ENCODE data around the gene MDC1. TPM values are rescaled to one million over a fixed set of nuclear protein-coding genes. Genes with fewer than 3 reads are reported as not detected.
A peak's percentile ranks its signal among the peaks of the same experiment; 100 is the strongest.

Gene MDC1
- polyA plus RNA-seq, 1 of the 3 experiments (the other 2 are of a cell fraction) = 10.4 TPM

DNA sequence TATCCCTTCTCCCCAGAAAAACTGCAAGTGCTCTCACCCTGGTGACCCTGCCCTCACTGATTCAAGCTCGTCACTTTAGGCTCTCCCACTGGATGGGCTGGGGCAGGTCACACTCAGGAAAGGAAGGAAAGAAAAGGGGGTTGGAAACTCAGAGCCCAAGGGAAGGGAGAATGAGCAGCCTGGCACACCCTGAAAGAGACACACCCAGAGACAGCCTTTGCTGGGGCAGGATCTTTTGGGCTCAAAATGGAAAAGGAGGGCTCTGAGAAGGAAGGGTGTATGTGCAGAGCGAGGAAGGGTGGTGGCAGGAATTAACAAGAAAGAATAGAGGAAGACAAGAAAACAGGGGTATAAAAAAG lies 33.1 kb downstream of the MDC1 start (continued):
- TF ChIP-seq PBX3 (IDR thresholded peaks at IDR 0.05) (no peak), FOXJ3 (CRISPR knock-in tag; IDR thresholded peaks at IDR 0.05) (no peak), IRF3 (IDR thresholded peaks at IDR 0.05; ENCODE audit: low read depth, low read length) (no peak)

DNA sequence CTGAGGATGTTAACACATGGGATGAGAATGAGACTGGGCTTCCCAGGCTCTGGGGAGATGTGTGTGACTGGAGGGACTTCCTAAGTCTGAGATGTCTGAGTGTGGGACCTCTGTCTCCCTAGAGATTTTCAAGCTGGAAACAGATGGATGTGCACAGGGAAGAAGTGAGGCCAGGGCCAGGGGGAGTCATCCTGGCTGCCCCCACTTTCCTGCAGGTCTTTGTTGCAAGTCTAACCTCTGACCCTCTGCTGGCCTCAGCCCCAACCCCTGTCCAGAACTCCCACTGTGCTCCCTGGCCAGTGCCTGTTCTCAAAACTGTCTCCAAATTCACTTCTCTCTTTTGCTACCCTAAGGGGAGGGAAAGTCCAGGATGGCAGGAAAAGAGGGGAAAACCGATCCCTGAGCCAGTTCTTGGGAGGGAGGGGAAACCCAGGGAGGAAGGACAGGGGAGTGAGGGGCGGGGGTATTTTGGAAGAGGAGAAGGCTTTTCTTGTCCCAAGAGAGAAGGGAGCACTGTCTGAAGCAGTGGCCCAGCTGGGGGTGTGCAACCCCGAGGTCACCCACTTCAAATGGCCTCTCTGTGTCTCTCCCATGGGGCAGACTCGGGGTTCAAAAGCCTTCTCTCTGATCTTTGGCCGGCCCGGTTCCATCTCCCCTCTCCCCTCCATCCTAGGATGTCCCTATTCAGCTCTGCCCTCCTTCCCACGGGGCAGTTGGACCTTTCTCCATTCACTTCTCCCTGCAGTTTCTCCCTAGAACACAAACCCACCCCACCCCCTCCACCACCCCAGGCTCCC lies 33.7 kb downstream of the MDC1 start:
- H2AFZ ChIP-seq (ENCODE audit: low read depth) = no peak overlapping the region
- peaks cover 33% of the 10 kb centered on the region for H4K20me1 ChIP-seq (ENCODE audit: insufficient read depth)
- CTCF ChIA-PET = interaction anchor here (1.2 to 29.8 kb wide), 2 partner anchors 11 to 39 kb away, joined by 4 to 838 read pairs; partner anchors contain the start of genes DHX16, FLOT1, MDC1 and TUBB
- H3K9ac ChIP-seq = peak overlapping the region; percentile 97
- H3K36me3 ChIP-seq (replicated peaks in 1 of 2; ENCODE audit: control insufficient read depth in 1 of 2, insufficient read depth in 2 of 2, low read length in 1 of 2) = peaks cover 7 to 29% of the 10 kb centered on the region in 2 experiments
- POLR2A ChIA-PET = interaction anchor here (0.6 to 1.4 kb wide), 4 partner anchors 34 to 218 kb away, joined by 4 read pairs; partner anchors contain the start of gene MDC1
- H3K4me3 ChIP-seq (ENCODE audit: low read depth in 2 of 2, low read length in 1 of 2) = peak overlapping the region; percentile 74 to 77
- peak overlapping the region; percentile 98 for H3K4me2 ChIP-seq
- TF ChIP-seq USF1 (IDR thresholded peaks at IDR 0.05; ENCODE audit: borderline replicate concordance, low read depth) (no peak), MEF2A (IDR thresholded peaks at IDR 0.05; ENCODE audit: borderline replicate concordance, low read depth) (no peak), GABPA (IDR thresholded peaks at IDR 0.05; ENCODE audit: low read depth) (no peak), JUND (IDR thresholded peaks at IDR 0.05) (no peak), CTCF (IDR thresholded peaks at IDR 0.05) (no peak), FOSL2 (IDR thresholded peaks at IDR 0.05; ENCODE audit: borderline replicate concordance, low read depth) (no peak), TEAD4 (IDR thresholded peaks at IDR 0.05; ENCODE audit: borderline replicate concordance, insufficient read depth) (no peak), RFX5 (IDR thresholded peaks at IDR 0.05; ENCODE audit: low read length) (no peak), TCF12 (IDR thresholded peaks at IDR 0.05) (no peak), POLR2AphosphoS5 (IDR thresholded peaks at IDR 0.05; ENCODE audit: low read depth, low read length) (no peak), ELF1 (IDR thresholded peaks at IDR 0.05) (no peak), NRF1 (IDR thresholded peaks at IDR 0.05; ENCODE audit: low read depth, low read length) (no peak), YY1 (IDR thresholded peaks at IDR 0.05; ENCODE audit: low read depth) (no peak), FOXJ3 (CRISPR knock-in tag; IDR thresholded peaks at IDR 0.05) (no peak), IRF3 (IDR thresholded peaks at IDR 0.05; ENCODE audit: low read depth, low read length) (no peak), REST (IDR thresholded peaks at IDR 0.05; ENCODE audit: low read depth, low read length) (no peak), EP300 (IDR thresholded peaks at IDR 0.05; ENCODE audit: borderline replicate concordance in 1 of 2, low read depth in 1 of 2, low read length in 1 of 2) (no peak), RXRA (IDR thresholded peaks at IDR 0.05; ENCODE audit: borderline replicate concordance, low read depth) (no peak), SIN3A (IDR thresholded peaks at IDR 0.05; ENCODE audit: borderline replicate concordance, low read depth, low read length) (no peak)
- H3K9me3 ChIP-seq = no peaks in the 10 kb centered on the region
- 8% methylated on average over 7 of the region's 7 CpGs for WGBS (ENCODE audit: low lambda C conversion rate)
- no peaks in the 10 kb centered on the region for H3K27me3 ChIP-seq (ENCODE audit: insufficient read depth)
- no peak for DNase-seq
- H3K9me2 ChIP-seq = no peaks in the 10 kb centered on the region
- peaks cover 100% of the 10 kb centered on the region for H3K79me2 ChIP-seq (ENCODE audit: insufficient read depth)
- H3K27ac ChIP-seq (ENCODE audit: low read depth in 2 of 2, low read length in 1 of 2) = peak overlapping the region; percentile 93 to 97
- peaks cover 17 to 64% of the 10 kb centered on the region in 2 experiments; a peak in 3 of 4 replicates for H3K4me1 ChIP-seq (ENCODE audit: control insufficient read depth in 1 of 2, insufficient read depth in 2 of 2, low read depth in 1 of 2, low read length in 1 of 2)
- peaks cover 30% of the 10 kb centered on the region for H3F3A ChIP-seq (replicated peaks; ENCODE audit: insufficient read depth)

Data from SK-N-SH (cell line).